ENCODE measurements around the gene NSUN4.

GRCh38 chr1:46409063-46409372 is 68.4 kb downstream of the NSUN4 start:
- TF ChIP-seq POLR2AphosphoS5 (IDR thresholded peaks at IDR 0.05; ENCODE audit: low read depth, low read length) (no peak), TCF7L2 (IDR thresholded peaks at IDR 0.05; ENCODE audit: low read depth, low read length) (no peak)
- TF ChIP-seq, protein P1, sequence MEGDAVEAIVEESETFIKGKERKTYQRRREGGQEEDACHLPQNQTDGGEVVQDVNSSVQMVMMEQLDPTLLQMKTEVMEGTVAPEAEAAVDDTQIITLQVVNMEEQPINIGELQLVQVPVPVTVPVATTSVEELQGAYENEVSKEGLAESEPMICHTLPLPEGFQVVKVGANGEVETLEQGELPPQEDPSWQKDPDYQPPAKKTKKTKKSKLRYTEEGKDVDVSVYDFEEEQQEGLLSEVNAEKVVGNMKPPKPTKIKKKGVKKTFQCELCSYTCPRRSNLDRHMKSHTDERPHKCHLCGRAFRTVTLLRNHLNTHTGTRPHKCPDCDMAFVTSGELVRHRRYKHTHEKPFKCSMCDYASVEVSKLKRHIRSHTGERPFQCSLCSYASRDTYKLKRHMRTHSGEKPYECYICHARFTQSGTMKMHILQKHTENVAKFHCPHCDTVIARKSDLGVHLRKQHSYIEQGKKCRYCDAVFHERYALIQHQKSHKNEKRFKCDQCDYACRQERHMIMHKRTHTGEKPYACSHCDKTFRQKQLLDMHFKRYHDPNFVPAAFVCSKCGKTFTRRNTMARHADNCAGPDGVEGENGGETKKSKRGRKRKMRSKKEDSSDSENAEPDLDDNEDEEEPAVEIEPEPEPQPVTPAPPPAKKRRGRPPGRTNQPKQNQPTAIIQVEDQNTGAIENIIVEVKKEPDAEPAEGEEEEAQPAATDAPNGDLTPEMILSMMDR (IDR thresholded peaks at IDR 0.05), result no peak
- TF ChIP-seq, protein P2, sequence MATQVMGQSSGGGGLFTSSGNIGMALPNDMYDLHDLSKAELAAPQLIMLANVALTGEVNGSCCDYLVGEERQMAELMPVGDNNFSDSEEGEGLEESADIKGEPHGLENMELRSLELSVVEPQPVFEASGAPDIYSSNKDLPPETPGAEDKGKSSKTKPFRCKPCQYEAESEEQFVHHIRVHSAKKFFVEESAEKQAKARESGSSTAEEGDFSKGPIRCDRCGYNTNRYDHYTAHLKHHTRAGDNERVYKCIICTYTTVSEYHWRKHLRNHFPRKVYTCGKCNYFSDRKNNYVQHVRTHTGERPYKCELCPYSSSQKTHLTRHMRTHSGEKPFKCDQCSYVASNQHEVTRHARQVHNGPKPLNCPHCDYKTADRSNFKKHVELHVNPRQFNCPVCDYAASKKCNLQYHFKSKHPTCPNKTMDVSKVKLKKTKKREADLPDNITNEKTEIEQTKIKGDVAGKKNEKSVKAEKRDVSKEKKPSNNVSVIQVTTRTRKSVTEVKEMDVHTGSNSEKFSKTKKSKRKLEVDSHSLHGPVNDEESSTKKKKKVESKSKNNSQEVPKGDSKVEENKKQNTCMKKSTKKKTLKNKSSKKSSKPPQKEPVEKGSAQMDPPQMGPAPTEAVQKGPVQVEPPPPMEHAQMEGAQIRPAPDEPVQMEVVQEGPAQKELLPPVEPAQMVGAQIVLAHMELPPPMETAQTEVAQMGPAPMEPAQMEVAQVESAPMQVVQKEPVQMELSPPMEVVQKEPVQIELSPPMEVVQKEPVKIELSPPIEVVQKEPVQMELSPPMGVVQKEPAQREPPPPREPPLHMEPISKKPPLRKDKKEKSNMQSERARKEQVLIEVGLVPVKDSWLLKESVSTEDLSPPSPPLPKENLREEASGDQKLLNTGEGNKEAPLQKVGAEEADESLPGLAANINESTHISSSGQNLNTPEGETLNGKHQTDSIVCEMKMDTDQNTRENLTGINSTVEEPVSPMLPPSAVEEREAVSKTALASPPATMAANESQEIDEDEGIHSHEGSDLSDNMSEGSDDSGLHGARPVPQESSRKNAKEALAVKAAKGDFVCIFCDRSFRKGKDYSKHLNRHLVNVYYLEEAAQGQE (IDR thresholded peaks at IDR 0.05; ENCODE audit: insufficient read depth in 1 of 2, low read depth in 2 of 2, low read length in 1 of 2), result no peak
